NCI-H460 (cell line): ENCODE results near the gene IL2RA. TPM values are rescaled to one million over a fixed set of nuclear protein-coding genes. Genes with fewer than 3 reads are reported as not detected.

ENCODE experiments used
- DNase-seq: peaks from one replicate; pipeline ENCODE4 v3.0.0-alpha.2; 2016; ENCODE audit warnings: low read depth; ENCODE audit errors: extremely low read depth
- total RNA-seq: library from RNA; depleted of rRNA; stranded (reverse); fragments of >200 nt; shearing (Covaris generic); gene quantifications from 2 replicates; pipeline ENCODE4 v1.2.3, GENCODE V29; 2014

The IL2RA gene
- total RNA-seq, 1 experiment from 2014 or later, result not detected

DNA sequence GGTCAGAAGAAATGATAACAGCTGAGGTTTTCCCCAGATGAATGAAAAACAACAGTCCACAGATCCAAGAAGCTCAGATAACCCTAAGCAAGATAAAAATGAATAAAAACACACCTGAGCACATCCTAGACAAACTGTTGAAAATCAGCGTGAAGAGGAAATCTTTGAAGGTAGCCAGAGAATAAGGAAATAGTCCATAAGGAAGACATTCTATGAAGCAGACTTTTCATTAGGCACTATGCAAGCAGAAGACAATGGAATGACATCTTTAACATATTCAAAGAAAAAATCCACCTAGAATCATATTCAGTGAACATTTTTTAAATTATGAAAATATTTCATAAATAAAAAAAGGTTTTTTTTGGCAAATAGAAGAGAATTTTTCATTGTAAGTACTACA is 69.8 kb downstream of the IL2RA start:
- no peak for DNase-seq

DNA sequence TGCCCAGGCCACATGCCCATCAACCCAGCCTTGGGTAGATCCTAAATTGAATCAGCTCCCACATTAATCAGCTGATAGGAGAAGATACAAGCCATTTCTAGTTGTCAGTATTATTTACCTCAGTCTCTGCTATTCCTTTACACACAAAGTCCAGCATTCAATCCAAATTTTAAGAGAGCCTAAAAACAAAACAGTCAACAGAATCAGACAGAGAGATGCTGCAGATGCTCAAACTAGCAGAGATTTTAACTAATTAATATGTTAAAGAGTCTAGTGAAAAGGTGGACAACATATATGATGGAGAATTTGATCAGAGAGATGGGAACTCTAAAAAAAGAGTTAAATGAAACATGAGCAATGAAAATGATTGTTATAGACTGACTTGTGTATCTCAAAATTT is 70.5 kb downstream of the IL2RA start:
- DNase-seq, result no peak

DNA sequence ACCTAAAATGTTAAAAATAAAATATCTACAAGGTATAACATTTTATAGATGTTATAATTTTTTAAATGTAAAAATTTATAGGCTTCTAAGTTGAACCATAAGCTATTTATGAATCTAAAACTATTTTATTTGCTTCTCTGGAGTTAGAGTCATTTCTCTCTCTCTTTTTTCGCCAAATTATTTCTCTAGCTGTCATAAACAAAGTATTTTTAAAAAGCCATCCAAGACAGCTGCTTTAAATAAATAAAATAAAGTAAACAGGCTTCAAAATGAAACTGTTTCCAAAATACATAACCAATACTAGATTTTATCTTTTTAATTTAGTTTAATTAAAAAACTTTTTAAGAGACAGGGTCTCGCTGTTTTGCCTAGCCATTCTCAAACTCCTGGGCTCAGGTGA is 72.4 kb downstream of the IL2RA start:
- no peak for DNase-seq

DNA sequence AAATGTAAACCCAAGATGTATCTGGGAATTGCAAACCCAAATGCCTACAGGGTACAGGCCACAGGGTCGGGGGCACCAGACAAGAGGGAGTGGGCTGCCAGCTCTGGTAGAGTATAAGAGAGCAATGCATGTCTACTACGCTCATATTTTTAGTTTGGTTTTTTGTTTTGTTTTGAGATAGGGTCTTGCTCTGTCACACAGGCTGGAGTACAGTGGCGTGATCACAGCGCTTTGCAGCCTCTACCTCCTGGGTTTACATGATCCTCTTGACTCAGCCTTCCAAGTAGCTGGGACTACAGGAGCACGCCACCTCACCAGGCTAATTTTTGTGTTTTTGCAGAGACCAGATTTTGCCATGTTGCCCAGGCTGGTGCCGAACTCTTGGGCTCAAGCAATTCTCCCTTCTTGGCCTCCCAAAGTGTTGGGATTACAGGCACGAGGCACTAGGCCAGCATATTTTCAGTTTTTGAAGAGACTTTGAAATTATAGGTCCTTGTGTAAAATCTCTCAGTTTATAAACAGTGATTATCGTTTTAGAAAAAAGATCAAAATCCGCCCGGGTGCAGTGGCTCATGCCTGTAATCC is 73.7 kb downstream of the IL2RA start:
- no peak for DNase-seq

DNA sequence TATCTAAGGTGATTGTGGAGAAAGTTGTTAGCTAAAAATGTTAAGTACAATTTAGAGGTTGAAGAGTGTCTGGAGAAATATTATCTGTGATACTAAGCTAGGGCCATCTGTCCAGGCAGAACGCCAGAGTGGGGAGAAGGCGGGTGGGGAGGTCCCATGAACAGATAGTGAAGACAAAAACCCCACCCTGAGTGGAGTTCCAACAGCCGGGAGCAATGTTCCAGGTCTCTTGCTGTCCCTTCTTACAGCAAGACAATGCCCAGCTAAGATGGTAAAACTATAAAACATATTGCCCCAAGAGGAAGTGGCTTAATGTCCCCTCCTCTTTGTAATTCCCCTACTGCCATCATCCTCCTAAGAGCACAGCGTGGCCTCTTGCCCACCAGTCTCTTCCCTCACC is 74.4 kb downstream of the IL2RA start:
- DNase-seq, result no peak

DNA sequence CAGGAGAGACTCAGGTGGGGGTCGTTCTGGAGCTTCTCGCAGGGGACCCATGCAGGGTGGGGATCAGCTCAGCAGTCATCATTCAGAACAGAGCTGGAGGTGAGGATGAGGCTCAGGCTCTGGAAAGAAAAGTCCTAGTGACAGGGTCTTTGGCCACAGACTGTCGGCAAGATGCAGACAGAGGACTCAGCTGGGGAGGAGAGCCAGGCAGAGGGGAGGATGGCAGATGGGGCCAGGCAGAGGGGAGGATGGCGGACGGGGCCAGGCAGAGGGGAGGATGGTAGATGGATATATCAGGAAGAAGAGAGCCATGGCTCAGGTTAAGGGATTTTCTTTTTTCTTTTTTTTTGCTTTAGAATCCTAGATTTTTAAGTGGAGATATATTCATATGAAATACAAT is 77.1 kb downstream of the IL2RA start:
- no peak for DNase-seq

DNA sequence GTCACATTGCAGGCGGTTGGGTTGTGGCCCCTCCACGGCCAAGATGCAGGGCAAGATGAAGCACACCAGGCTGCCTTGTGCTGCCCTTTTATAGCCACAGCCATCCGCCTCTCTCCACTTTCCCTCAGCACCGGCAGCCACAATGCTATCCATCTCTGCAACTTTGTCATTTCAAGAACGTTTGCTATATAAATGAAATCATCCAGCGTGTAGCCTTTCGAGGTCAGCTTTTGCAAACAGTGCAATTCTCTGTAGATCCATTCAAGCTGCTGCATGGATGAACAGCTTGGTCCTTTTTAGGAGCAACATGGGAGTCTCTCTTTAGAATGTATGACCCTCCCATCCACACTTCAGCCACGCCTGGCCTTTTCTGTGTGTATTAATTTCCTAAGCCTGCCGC is 78.4 kb downstream of the IL2RA start:
- DNase-seq, result no peak

DNA sequence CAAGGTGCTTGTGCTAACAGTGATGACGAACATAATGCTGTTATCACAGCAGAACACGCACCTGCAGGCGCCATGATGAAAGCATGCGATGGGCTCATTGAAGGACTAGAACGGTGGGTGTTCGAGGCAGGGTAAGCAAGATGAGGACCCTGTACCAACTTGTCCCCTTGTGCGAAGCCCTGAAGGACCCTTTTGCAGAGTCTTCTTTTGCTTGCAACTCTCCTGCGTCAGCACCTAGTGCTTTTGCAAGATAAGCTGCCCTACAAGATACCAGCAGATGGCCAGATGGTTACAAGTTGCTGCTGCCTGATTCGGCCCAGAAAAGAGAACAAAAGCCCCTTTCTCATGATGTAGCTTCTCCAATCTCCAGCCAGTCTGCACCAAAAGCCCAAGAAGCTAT is 80.6 kb downstream of the IL2RA start:
- DNase-seq, result no peak

DNA sequence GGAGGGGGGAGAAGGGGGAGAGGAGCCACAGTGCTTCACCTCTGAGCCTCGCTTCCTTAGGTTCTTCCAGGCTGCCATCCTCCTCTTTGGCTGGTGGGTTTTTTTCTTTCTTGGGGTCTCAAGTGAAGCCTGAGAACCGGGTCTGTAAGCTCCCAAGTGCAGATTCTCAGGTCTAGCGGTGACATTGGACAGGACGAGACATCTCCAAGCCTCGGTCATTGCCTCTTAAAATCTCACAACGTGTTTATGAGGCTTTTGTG is 84.0 kb downstream of the IL2RA start:
- DNase-seq, result no peak

DNA sequence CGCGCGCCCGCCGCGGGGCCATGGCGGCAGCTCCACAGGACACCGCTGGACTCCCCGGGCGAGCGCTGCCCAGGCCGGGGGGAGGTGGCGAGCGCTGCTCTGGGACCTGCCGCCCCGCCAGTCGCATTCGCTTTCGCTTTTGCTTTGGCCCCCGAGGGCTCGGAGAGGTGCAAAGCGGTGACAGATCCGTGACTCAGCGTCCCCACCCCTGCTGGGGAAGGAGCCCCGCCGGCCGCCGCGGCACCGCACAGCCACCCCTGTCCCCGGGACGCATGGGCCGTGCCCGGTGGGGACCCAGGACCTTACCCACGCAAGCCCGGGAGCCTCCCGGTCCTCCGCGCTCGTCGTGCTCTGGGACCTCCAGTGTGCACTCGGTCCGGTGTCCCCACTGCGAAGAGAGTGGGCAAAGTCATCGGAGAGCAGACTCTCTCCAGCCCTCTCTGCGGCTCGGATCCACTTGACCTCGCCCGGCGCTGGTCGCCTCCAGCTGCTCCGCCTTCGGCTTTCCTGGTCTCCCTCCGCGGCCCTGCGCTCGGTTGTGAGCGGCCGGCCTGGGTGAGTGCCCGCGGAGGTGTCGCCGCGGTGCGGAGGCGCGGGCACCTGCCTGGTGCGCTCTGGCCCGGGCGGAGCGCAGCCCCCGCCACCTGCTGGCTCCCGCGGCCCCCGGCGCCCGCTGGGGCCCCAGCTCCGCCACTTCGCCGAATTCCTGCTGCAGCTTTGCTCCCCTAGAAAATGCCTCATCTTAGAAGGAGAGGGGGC is 84.5 kb downstream of the IL2RA start, which contains the start of gene IL15RA:
IL15RA (minus strand) TSS at position 73 of the 759 bp plus-strand sequence; CDS start at position 22, 51 bp downstream.
- DNase-seq, result peak; percentile 70

DNA sequence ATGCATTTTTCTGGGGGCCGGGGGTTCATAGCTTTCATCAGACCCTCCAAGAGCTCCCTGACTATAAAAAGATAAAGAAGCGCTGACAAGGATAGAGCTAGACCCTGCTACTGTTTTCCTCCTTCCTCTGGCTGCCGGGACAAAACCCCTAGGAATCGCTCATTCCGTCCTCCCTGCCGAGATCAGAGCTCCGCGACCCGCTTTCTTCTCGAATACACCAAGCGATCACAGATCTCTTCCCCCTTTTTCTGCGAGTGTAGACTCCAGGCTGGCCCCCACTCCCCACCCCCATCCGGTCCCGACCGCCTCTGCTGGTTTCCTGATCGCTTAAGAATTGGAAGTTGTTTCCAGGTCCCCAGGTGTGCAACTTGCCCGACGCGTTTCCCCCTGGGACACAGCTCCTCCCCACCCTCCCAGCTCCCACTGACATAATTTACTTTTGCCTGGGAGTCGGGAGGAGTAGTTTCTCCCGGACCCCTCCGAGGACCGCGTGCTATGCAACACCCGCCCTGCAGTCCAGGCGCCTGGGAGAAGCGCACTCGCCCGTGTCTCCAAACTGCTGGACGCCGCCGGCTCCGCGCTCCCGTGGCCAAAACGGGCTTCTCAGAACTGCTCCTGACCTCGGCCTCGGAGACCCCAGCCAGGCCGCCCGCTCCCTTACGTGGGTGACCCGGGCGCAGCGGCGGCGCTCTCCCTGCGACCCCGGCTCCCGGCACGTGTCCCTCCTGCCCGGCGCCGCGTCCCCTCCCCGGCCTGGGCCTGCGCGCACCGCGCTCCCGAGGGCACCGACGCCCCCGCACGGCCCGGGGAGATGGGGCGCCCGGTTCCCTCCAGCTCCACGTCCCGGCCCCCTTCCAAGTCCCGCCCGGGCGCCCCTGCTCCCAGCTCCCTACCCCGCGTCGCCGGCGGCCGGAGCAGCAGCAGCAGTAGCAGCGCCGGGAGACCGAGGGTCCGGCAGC is 85.4 kb downstream of the IL2RA start:
- DNase-seq, result peak; percentile 17

DNA sequence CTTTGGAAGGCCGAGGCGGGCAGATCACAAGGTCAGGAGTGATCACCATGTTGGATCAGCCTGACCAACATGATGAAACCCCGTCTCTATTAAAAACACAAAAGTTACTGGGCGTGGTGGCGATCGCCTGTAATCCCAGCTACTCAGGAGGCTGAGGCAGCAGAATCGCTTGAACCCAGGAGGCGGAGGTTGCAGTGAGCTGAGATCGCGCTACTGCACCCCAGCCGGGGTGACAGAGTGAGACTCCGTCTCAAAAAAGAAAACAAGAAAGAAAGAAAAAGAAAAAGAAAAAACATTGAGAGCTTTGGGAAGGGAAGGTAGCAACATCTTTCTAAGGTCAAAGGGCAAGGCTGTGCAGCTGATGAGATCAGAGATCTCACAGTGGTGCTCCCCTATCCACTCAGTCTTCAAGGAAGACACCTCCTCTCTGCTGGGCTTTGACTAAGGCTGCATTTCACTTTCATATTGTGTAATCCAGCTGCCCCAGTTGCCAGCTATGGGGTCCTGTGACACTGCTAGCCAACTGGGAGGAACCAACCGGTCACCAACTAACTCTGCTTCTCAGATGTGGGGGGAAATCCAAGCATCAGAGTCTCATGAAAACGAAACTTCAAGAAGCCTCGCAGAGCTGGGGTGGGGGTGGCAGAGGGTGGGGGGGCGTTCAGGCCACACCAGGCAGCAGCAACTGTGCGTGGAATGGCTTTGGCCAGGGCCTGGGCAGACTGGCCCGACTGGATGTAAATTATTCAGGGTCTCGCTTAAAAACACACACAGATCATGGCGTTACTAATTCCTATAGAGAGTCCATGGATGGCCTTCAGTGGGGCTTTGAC is 86.3 kb downstream of the IL2RA start:
- DNase-seq, result no peak

DNA sequence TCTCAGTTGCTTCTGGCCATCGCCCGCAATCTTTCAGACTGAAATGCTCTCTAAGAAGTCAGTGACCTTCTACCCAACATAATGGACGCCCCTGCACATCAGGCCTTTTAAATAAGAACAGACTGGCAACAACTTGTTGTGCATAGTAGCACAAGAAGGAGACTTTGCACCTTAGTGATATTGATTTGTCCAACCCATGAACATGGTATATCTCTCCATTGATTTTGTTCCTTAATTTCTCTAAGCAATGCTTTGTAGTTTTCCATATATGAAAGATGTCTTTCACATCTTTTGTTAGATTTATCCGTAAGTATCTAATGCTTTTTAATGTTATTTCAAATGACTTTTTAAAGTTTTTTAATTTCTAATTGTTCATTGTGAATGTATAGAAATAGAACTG is 89.1 kb downstream of the IL2RA start:
- no peak for DNase-seq

DNA sequence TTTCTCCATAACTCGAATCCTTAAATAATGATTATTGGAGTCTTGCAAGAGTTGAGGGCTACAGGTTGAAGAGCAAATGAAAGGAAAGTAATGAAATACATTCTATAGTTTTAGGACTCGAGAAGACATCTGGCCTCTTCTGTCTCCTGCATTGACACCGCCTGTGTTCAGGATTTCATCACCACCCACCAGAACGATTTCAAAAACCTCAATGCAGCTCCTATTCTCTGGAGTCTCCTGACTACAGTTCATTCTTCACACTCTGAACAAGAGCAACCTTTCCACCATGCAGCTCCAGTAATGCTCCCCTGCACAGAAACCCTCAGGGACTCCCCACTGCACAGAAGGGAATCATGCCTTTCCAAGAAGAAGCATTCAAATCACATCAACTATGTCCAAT is 90.3 kb downstream of the IL2RA start:
- no peak for DNase-seq

DNA sequence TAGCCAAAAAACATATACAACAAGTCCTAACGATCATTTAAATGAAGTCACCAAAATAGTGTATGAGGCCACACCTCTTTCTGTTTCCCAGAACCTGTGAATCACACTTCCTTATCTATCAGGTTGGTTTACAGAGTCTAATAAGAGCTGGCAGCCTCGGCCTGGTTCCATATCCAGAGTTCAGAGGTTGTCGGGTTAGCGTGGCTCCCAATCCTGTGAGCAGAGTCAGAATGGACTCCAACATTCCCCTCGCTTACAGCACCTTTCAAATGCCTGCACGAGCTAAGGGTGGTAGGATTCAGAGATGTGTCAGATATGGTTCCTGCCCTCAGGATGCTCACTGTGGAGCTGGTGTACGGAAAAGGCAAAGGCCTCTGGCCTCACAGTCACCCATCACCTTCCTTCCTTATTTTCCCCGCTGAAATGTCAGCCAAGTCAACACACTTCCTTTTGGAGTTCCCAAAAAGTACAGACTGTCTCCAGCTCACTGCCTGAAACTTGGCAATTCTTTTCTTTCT is 90.8 kb downstream of the IL2RA start:
- DNase-seq, result no peak

DNA sequence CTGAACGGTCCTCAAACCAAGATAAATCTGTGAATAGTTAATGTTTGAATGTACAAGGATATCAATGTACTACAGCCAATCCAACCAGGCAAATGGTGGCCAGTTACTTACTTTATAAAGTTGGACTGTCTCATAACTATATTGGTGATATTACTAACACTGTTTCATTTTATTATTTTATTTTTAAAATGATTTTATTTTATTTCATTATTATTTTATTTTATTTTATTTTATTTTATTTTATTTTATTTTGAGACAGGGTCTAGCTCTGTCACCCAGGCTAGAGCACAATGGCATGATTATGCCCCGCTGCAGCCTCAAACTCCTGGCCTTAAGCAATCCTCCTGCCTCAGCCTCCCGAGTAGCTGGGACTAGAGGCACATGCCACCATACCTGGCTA is 91.6 kb downstream of the IL2RA start:
- DNase-seq, result no peak

DNA sequence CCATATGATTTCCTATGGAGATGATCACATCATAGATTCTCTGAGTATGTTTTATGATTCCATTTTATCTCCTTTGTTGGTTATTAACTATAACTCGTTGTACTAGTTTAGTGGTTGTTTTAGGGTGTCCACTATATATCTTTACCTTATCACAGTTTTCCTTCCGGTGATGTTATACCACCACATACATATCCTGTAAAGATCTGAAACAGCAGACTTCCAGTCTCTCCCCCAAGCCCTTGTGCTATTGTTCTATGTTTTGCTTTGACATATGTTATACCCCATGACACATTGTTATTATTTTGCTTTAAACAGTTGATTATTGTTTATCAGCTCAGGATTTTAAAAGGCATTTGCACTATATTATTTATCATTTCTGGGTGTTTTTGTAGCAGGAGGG is 92.1 kb downstream of the IL2RA start:
- no peak for DNase-seq

DNA sequence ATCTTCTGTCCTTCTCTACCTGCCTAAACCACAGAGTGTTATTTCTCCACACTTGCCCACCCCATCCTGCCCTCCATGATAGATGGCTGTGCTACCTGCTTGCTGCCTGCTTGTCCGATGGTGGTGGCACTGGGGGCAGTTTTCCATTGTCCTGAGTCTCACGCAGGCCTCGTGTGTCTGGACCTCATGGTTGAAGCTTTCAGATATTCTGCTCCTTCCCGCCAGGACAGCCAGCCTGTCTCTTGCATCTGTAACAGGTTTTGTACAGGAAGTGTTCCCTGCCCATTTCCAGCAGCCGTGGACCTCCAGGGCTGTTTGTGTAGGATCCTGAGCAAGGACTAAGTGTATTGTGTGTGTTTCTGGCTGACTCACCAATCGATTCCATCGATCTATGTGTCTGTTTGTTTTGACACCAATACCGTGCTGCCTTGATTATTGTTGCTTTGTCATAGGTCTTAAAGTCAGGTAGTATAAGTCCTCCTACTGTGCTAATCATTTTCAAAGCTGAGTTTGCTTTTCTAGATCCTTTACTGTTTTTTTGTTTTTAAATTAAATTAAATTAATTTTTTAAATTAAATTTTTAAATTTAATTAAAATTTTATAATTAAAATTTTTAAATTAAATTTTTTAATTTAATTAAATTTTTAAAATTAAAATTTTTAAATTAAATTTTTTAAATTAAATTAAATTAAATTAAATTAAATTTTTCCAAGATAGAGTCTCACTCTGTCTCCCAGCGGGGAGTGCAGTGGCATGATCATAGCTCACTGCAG is 93.3 kb downstream of the IL2RA start:
- DNase-seq, result no peak

DNA sequence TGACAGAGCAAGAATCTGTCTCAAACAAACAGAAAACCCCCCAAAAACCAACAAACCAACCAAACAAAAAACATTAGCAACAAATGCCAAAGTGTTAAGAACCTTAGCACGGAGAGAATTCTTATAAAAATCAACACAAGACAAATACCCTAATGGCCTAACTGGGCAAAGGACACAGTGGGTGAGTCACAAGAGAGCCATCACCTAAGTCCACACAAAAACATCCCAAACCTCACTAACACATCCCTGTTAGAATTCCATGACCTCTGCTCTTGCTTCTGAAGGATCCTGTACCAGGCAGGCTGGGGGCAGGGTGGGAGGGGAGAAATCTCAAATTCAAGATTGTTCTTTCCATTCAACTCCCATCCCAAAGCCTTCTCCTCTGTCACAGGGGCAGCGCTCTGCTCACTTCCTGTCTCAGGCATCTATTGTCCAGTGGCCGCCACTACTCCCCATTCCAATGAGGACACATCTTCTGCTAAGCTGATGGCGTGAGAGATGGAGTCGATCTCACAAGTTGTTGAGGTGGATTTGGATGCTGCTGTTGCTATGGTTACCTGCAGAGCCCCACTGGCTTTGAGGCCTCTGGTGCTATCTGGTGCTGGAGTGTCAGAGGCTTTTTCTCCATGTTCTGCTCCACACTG is 94.0 kb downstream of the IL2RA start:
- no peak for DNase-seq
